Stimulated activated CD4-positive, alpha-beta T cell treated with anti-CD3 and anti-CD28 coated beads, Interleukin-1b, Interleukin-23, amount 100 ng/mL, for 4 hours (primary cell): ENCODE results near the gene PHF11.

Source experiments
- DNase-seq, 2 donors: peaks; one replicate each; pipeline ENCODE4 v3.0.0-alpha.2; 2020; ENCODE audit warnings: low read depth in 2 of 2

PHF11 gene

DNA sequence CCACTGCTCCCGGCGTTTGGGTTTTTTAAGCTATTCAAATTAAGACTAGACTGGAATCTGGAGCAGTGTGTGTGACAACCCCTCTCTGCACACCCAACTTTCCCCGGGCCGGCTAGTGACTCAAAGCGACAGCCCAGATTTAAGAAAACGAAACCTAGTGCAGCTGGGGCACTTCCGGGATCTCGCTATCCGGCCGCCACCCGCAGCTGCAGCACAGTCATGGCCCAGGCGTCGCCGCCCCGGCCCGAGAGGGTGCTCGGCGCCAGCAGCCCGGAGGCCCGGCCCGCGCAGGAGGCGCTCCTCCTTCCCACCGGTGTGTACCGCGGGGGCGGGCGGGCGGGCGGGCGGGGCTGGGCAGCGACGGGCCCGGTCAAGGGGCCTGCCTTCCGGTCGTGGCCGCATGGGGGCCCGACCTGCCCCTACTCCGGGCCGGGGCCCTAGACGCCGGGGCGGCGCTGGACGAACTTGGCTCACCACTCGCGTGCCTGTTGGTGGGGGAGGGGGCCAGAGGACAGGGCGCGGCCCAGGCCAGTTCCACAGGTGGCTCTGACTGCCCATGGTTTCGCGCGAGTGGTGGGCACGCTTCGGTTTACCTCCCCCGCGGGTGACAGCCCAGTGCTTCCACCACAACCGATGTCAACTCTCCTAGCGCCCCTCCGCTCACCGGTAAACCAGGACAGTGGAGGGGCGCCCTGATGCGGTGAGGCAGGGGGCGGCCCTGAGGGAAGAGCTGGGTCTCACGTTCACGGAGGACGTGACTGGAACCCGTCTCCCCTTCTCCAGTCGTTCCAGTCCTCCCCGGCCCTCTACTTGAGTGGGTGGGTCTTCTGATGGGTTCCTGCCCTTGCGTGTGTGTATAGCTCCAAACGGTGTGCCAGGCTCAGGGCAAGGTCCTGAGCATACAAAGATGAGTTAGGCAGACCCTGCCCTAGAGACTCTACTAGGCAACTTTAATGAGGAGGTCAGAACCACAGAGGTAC, at the start of gene PHF11:
Gene PHF11, plus strand, starts transcription at position 171 of the 980 bp plus-strand sequence. Its CDS starts 49 bp downstream, at position 220.
- peak; percentile 76 to 84 for DNase-seq

DNA sequence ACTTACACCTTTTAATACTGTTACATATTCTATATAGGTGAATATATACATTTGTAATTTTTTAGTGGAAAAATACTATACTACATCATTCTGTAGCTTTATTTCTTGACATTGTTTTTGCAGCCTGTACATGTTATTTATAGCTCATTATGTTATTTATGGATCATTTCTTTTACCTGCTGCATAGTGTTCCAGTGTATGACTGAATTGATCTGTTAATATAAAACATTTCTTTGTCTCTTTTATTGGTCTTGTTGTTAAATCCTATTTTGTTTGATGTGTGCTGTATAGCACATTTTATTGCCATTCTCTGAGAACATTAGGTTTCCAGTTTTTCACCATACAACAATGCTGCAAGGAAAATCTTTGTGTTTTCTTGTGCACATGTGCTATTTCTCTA, 49.3 kb upstream of the PHF11 start:
- DNase-seq: no peak

DNA sequence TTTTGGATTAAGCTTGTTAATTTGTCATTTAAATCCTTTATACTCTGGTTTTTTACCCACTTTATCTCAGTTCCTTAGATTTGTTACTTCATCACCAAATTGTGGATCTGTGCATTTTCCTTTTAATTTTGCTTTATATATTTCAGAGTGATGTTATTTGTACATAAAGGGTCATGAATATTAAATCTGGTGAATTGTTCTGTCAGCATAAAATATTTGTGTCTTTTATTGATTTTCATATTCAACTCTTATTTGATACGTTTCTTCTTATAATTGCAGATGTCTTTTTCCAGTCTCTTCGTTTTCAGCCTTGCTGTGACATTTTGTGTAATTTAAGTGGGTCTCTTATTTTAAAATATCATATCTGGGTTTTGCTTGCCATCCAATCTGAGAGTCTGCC, 47.0 kb upstream of the PHF11 start:
- no peak for DNase-seq

DNA sequence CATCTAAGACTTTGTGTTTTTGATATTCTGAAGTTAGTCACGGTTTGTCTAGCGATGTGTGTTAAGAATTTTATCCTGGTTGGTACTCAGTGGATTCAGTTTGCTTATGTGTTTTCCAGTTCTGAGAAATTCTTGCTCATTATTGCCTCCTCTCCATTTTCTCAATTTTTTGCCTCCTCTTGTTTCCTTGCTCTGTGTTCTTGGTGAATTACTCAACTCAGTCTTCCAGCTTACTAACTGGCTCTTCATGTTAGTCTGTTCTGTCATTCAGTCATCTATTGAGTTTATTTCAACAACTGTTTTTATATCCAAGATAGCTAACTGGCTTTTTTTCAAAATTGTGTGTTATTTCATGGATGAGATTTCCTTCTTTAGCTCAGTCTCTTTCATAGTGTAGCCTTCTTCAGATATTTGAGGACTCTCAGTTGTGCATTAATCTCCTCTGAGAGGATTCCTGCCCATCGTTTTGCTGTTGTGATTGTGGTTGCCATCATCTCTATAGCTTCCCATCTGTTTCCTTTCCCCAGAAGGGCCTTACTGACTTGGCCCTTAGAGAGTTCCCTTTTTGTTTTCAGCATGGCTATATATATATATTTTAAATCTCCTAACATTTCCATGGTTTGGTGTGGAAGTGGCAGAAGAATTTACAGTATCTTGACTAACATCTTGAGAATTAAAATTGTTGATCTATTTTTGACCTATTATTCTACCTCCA, 45.5 kb upstream of the PHF11 start:
- DNase-seq: no peak

DNA sequence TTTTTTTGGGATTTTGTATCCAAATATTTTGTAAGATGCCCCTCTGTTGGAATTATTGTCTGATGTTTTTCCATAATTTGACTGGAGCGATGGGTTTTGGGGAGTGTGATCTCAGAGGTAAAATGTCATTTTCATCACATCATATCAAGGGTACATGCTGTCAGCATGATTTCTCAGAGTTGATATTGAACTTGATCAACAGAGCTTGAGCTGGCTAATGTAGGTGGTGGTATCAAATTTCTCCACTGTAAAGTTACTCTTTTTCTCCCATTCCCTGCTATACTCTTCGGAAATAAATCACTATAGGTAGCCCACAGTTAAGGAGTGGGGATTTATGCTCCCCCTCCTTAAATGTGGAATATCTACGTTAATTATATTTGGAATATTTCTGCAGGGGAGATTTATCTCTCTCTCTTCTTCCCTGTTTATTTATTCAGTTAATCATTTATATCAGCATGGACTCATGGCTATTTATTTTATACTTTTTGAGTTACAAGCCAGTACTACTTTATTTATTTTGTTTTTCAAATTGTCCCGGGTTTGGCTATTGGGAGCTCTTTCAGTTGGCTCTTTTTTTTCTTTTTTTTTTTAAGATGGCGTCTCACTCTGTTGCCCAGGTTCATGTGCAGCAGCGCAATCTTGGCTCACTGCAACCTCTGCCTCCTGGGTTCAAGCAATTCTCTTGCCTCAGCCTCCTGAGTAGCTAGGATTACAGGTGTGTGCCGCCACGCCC, 42.9 kb upstream of the PHF11 start:
- no peak for DNase-seq

DNA sequence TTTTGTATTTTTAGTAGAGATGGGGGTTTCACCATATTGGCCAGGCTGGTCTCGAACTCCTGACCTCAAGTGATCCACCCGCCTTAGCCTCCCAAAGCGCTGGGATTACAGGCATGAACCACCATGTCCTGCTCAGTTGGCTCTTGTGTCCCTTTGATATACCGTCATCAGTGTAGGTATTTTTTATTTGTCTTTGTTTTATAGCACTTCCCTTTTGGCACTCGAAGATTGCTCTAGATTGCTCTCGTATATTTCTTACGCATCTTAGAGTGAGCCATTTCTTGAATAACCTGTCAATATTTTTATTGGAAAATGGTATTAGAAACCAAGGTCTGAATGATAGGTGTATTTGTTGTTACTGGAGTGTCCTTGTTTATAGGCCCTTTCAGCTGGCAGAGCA, 42.3 kb upstream of the PHF11 start:
- DNase-seq: no peak

DNA sequence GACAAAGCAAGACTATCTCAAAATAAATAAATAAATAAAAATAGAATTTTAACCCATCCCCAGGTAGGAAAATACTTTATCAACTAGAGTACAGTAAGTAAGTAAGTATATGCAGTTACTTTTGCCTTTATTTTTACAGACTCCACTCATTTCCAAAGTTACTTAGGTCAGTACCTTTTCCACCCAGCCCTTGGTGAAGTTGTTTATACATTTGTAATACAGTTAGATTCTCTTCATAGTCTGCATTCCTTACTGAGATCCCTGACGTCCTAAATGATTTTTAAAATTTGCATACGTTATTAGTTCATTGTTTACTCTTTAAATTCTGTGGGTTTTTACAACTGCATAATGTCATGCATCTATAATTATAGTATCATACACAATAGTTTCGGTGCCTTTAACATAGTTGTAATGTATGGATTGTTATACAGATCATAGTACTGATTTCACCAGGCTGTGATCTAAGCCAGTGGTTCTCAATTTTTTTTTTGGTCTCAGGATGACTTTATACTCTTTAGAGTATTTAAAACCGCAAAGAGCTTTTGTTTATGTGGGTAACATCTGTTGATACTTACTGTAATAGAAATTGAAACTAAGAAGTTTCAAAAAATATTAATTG, 41.3 kb upstream of the PHF11 start:
- DNase-seq: no peak

DNA sequence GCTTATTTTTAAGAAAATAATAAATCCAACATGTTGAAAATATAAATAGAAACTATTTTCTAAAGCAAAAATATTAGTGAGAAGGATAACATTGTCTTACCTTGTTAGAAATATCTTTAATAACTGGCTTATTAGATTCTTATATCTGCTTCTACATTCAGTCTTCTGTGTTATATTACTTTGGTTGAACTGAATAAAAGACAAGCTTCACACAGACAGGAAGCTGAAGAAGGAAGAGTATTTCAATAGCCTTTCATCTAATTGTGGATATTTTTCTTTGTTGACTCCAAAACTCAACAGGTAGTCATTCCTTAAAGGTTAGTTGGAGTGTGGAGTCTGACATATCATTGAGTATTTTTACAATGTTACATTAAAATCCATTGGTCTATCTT, 40.8 kb upstream of the PHF11 start:
- DNase-seq: no peak

DNA sequence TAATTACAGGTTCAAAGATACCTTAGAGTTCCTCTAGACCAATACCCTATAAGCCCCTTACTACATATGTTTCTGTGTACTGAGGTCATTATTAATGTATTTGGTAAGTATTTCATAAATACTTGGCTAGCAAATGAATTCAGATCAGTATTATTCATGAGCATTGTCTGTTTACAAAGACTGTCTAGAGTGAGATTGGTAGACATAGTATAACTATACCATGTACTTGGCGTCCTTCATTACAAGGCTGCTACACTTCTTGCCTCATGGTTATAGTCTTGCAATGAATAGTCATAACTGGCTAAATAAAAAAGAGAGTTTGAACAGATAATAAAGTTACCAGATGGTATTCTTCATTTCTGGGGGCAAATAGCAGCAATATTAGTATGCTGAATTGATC, 39.6 kb upstream of the PHF11 start:
- DNase-seq: no peak

DNA sequence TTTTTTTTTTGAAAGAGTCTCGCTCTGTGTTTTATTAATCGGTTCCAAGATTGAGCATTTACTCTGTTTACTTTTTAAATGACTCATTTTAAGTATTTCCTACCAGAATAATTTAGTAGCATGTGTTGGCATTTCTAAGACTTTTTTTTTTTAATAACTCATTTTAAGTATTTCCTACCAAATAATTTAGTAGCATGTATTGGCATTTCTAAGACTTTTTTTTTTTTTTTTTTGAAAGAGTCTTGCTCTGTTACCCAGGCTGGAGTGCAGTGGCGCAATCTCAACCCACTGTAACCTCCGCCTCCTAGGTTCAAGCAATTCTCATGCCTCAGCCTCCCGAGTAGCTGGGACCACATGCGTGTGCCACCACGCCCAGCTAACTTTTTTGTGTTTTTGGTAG, 38.5 kb upstream of the PHF11 start:
- DNase-seq: no peak

DNA sequence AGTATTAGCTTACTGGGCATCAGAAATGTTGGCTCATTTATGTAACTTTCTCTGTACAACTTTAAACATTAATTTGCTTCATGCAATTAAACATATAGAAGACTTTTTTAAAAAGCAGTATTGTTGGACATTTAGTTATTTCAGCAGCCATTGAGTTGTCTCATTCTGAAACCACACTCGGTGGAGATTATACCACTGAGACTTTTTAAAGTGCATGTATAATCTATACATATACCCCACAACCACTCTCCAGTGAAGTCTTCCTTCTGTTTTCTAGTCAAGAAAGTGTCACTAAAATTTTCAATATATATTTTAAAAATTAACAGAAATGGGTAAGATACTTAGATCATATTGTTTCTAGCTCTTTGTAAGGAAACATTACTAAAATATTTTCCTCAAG, 36.2 kb upstream of the PHF11 start:
- no peak for DNase-seq

DNA sequence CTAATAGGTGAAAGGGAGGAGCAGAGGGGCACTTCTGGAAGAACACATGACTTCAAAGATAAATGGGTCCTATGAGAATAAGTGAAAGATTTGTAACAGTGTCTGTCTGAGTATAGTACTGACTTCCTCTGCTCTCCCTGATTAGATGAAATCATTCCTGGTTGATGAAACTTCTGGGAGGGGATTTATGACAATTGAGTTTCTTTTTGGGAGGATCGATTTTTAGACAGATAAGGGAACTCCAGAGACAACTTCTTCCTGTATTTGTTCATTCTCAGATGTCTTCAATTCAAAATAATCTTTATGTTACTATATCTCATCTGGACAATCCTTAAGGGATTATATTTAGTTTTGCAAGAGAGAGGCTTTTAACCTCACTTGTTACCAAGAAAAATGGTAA, 31.7 kb upstream of the PHF11 start:
- DNase-seq: no peak

DNA sequence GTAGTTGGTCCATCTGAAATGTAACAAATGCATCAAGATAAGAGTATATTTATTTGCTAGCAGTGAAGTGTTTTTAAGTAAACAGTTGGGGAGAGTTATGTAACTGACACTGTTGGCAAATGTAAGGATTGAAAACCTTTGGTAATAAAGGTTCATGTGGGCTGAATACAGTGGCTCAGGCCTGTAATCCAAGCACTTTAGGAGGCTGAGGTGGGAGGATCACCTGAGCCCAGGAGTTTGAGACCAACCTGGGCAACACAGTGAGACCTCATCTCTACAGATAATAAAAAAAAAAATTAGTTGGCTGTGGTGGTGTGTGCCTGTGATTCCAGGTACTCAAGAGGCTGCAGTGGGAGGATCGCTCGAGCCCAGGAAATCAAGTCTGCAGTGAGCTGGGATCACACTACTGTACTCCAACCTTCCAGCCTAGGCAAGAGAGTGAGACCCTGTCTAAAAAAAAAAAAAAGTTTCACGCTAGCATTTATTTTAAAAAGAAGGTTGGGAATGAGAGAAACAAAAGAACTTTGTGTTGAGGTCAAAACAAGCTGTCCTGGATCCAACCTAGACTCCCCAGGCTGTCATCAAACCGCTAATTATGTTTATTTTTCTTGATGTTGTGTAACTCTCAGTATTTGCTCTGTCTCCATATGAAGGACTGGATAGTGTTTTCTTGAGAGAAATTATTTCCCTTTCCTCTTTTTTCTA, 31.0 kb upstream of the PHF11 start:
- no peak for DNase-seq

DNA sequence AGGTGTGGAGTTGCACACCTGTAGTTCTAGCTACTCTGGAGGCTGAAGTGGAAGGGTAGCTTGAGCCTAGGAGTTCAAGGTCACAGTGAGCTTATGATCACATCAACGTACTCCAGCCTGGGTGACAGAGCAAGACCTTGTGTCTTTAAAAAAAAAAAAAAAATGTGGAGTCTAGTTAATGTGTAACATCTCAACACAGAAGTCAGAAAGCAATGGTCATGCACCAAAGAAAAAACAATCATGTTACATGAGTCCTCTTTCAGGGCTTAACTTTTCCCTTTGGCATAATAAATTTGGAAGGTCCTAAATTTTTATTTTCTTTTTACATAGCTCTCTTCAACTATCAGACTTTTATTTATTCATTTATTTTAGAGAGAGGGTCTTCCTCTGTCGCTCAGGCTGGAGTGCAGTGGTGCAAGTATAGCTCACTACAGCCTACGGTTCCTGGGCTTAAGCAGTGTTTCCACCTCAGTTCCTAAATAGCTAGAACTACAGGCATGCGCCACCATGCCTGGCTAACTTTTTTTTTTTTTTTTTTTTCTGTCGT, 29.4 kb upstream of the PHF11 start:
- DNase-seq: no peak

DNA sequence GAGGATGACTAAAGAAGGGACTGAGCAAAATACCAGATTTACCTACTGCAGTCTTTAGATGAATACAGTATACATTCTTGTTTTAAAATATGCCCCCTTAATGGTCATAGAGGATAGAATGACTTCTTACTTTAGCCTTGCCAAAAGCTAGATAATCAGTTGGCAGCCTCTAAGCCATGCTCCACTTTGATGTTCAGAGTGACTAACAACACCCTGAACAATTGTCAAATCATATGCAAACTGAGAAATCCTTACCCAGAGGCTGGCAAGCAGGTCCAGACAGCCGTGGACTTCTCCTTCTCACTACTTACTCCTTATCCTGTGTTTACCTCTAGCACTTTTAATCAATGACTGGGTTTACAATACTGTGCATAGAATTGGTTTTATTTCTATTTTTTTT, 23.6 kb upstream of the PHF11 start:
- DNase-seq: no peak

DNA sequence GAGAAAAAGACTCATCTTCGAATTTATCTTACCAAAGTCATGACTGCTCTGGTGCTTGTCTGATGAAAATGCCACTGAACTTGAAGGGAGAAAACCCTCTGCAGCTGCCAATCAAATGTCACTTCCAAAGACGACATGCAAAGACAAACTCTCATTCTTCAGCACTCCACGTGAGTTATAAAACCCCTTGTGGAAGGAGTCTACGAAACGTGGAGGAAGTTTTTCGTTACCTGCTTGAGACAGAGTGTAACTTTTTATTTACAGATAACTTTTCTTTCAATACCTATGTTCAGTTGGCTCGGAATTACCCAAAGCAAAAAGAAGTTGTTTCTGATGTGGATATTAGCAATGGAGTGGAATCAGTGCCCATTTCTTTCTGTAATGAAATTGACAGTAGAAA, 19.2 kb upstream of the PHF11 start:
- no peak for DNase-seq

DNA sequence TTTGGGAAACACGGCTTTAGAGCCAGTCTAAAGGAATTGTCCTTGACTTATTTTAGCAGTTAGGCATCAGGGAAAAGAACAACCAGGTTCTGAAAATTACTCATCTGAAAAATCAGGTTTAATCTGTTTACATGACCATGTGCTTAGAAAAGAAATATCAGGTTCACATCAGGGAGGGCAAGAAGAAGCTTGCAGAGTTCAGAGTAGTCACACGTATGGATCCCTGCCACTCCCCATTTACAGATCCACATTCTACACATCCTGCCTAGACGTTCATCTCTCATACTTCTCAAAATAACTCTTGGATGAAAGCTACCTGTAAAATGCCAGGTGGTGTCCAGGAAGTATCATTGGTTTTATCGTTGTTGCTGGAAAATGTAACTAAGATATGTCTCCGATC, 14.0 kb upstream of the PHF11 start:
- DNase-seq: no peak

DNA sequence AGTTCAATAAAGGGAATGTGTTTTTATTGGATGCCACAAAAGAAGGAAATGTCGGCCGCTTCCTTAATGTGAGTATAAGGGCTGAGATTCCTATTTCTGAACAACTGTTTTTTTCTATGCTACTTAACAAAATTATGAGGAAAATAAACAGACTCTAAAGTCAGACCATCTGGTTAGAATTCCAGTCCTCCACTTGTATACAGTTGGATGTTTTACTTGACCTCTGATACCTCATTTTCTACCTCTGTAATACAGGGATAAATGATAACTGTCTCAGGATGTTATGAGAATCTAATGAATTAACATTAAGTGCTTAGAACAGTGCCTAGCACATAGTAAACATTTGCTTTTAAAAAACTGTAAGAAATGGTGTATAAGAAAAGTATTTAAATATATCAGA, 7.2 kb upstream of the PHF11 start:
- DNase-seq: no peak

DNA sequence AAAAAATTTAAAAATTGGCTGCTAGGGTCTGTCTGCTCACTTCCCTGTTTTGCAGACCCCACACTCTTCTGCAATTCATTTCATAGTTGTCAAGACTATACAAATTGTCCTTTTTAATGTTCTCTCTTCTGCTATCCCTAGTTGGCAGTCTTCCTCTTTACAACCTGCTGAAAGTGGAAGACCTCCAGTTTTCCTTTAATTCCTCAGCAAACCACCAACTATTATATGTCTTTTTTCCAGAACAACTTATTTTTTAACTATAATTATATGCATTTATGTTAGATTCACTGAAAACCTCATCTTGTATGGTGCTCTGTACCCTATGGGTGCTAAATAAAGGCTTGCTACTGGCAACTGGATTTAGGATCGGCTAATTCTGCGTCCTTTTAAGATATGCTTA, 1.1 kb upstream of the PHF11 start:
- no peak for DNase-seq

DNA sequence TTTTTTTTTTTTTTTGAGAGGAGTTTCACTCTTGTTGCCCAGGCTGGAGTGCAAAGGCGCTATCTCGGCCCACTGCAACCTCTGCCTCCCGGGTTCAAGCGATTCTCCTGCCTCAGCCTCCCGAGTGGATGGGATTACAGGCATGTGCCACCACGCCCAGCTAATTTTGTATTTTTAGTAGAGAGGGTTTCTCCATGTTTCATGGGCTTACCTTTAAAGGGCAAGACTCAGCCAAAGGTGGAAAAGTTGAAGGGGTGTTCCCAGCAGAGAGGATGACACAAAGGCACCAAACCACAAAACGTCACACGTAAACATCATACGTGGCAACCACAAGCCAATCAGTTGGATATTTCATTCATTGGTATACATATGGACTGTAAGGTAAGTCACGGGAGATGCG, 1.1 kb downstream of the PHF11 start:
- DNase-seq: peak; percentile 12 to 41

DNA sequence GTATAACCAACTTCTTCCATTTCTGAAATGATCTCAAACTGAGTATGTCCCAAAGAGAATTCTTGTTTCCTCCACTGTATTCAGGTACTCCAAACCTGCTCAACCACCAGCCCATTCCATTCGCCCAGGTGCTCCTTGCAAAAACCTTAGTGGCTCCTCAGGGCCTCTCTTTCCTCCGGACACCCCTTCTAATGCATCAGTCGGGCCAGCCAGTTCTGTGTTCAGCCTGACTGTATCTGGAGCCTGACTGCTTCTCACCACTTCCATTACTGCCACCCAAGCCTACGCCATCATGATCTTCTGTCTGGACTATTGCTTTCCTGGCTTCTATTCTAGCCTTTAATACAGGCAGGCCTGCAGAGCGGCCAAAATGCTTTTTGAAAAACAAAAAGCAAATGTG, 1.5 kb downstream of the PHF11 start:
- DNase-seq: no peak
